Femur (tissue), 1 donor: ENCODE measurements around the gene PARVB.

Experiments used
- DNase-seq: peaks from one replicate; pipeline ENCODE4 v3.0.0-alpha.2; 2017

The PARVB gene

GRCh38 chr22:44024288-44024921, at the start of gene PARVB:
TSS of gene PARVB (plus strand) at chr22:44024302. CDS start at chr22:44024340, 38 bp downstream.
- DNase-seq, result no peak

- DNase-seq, result no peak
Observed at GRCh38 chr22:43975041-43975440, 49.1 kb upstream of the PARVB start.

- DNase-seq, result no peak
Observed at GRCh38 chr22:43976861-43977795, 47.0 kb upstream of the PARVB start.

- DNase-seq, result no peak
Observed at GRCh38 chr22:43978558-43978957, 45.5 kb upstream of the PARVB start.

GRCh38 chr22:43980579-43980978, 43.5 kb upstream of the PARVB start:
- DNase-seq, result no peak

GRCh38 chr22:43980996-43981395, 43.1 kb upstream of the PARVB start:
- no peak for DNase-seq

GRCh38 chr22:43983808-43984207, 40.3 kb upstream of the PARVB start:
- no peak for DNase-seq

- no peak for DNase-seq
Observed at GRCh38 chr22:43985532-43985931, 38.6 kb upstream of the PARVB start.

- DNase-seq, result no peak
Observed at GRCh38 chr22:43988116-43988820, 35.8 kb upstream of the PARVB start.

- DNase-seq, result no peak
Observed at GRCh38 chr22:43988960-43989359, 35.1 kb upstream of the PARVB start.

- no peak for DNase-seq
Observed at GRCh38 chr22:43990044-43990443, 34.1 kb upstream of the PARVB start.

- DNase-seq, result no peak
Observed at GRCh38 chr22:43991316-43992020, 32.6 kb upstream of the PARVB start.

- peak; percentile 45 for DNase-seq
Observed at GRCh38 chr22:43992331-43992821, 31.7 kb upstream of the PARVB start.

- DNase-seq, result peak; percentile 69
Observed at GRCh38 chr22:43993072-43993760, 30.9 kb upstream of the PARVB start.

- DNase-seq, result no peak
Observed at GRCh38 chr22:43994006-43994405, 30.1 kb upstream of the PARVB start.

- no peak for DNase-seq
Observed at GRCh38 chr22:43994416-43994815, 29.7 kb upstream of the PARVB start.

- DNase-seq, result no peak
Observed at GRCh38 chr22:43995057-43995685, 28.9 kb upstream of the PARVB start.

GRCh38 chr22:43995798-43996169, 28.3 kb upstream of the PARVB start:
- DNase-seq, result no peak

GRCh38 chr22:43996170-43996980, 27.7 kb upstream of the PARVB start:
- DNase-seq, result peak; percentile 43

- no peak for DNase-seq
Observed at GRCh38 chr22:43996981-43997265, 27.2 kb upstream of the PARVB start.

- DNase-seq, result no peak
Observed at GRCh38 chr22:43998679-43999264, 25.3 kb upstream of the PARVB start.
